K562 (cell line): ENCODE results near the gene ITPK1. TPM values are rescaled to one million over a fixed set of nuclear protein-coding genes. Genes with fewer than 3 reads are reported as not detected.

Source experiments
- ATAC-seq: fragments of 200-7000 bp; cut with Tn5 transposase; 3 replicates; pipeline ENCODE4 v1.9.1; 2020; ENCODE audit warnings: moderate library complexity
- BruUV-seq: library from RNA; stranded (reverse); fragments of 400-500 nt; replicated peaks from 2 replicates; lab custom pipeline; 2021; lab: Mats Ljungman, UMichigan
- CTCF ChIA-PET: fragments of 300-600 bp; formaldehyde crosslinking; extraction: SDS; loops from one replicate; lab custom pipeline; 2021; ENCODE audit warnings: low intra/inter-chr PET ratio; lab: Yijun Ruan, JAX
- POLR2A ChIA-PET: fragments of 300-600, 350-650 bp; sonication (Branson Sonifier 250); formaldehyde crosslinking; extraction: SDS; loops from one replicate; lab custom pipeline; 2021; ENCODE audit warnings: antibody characterized with exemption, inconsistent platforms; lab: Yijun Ruan, JAX
- DNase-seq, 4 experiments: peaks; one replicate each; pipeline versions ENCODE4 v3.0.0 to v3.0.0-alpha.2; 2011 to 2018; ENCODE audit warnings: low spot score in 3 of 4, mixed read lengths in 3 of 4; ENCODE audit errors: extremely low read depth in 1 of 4
- FAIRE-seq: peaks from 2 replicates; lab custom pipeline; 2011; peaks lifted over from hg19 to GRCh38; lab: Jason Lieb, UNC
- H2AFZ ChIP-seq: 2 replicates; pipeline ENCODE4 v1.6.0; 2011; ENCODE audit warnings: low read depth, low read length, control low read depth, inconsistent platforms
- H3K27ac ChIP-seq: fragments of 200-600 bp; 3 replicates; pipeline ENCODE4 v1.8.0; 2011; ENCODE audit warnings: low read depth, mild to moderate bottlenecking, control low read depth, inconsistent platforms, low read length, moderate library complexity, mixed read lengths; ENCODE audit errors: extremely low read depth
- H3K27me3 ChIP-seq, 2 experiments: fragments of 300-600 bp in 1 of 2; 2 replicates in 1 of 2; 3 replicates in 1 of 2; pipeline versions ENCODE4 v1.6.0 to v1.8.0; 2011; ENCODE audit warnings: inconsistent platforms in 2 of 2, low read length in 2 of 2, mild to moderate bottlenecking in 1 of 2, mixed read lengths in 1 of 2, moderate library complexity in 1 of 2; ENCODE audit not compliant: control insufficient read depth in 2 of 2, insufficient read depth in 2 of 2
- H3K36me3 ChIP-seq: fragments of 300-600 bp; 3 replicates; pipeline ENCODE4 v1.8.0; 2011; ENCODE audit warnings: mild to moderate bottlenecking, low read length, inconsistent platforms; ENCODE audit not compliant: control insufficient read depth, insufficient read depth
- H3K4me1 ChIP-seq, 2 experiments: fragments of 200-600 bp in 1 of 2; replicated peaks in 1 of 2; 2 replicates in 1 of 2; 3 replicates in 1 of 2; pipeline versions ENCODE4 v1.5.1 to v1.8.0; 2011; ENCODE audit warnings: inconsistent platforms in 2 of 2, low read length in 2 of 2, mild to moderate bottlenecking in 1 of 2, mixed read lengths in 1 of 2, moderate library complexity in 1 of 2; ENCODE audit not compliant: control insufficient read depth in 2 of 2, insufficient read depth in 2 of 2
- H3K4me2 ChIP-seq: 2 replicates; pipeline ENCODE4 v1.6.1; 2011; ENCODE audit warnings: low read length, control low read depth, inconsistent platforms, mixed read lengths; ENCODE audit not compliant: insufficient read depth
- H3K4me3 ChIP-seq: fragments of 200-600 bp; sonication (generic), shearing (Covaris generic); 2 replicates; pipeline ENCODE4 v1.5.1; 2016; ENCODE audit warnings: control low read depth, inconsistent platforms
- H3K79me2 ChIP-seq: fragments of 200-600 bp; 3 replicates; pipeline ENCODE4 v1.8.0; 2011; ENCODE audit warnings: low read length, inconsistent platforms; ENCODE audit not compliant: control insufficient read depth, insufficient read depth
- H3K9ac ChIP-seq, 2 experiments: 2 replicates each; pipeline versions ENCODE4 v1.6.0 to v1.6.1; 2011; ENCODE audit warnings: low read depth in 2 of 2, low read length in 2 of 2, control low read depth in 1 of 2, inconsistent platforms in 1 of 2, mild to moderate bottlenecking in 1 of 2, mixed read lengths in 1 of 2; ENCODE audit not compliant: insufficient read depth in 1 of 2
- H3K9me1 ChIP-seq: one replicate; pipeline ENCODE4 v1.6.0; 2011; ENCODE audit warnings: inconsistent platforms, mild to moderate bottlenecking, low read length, moderate library complexity; ENCODE audit not compliant: control insufficient read depth, insufficient read depth
- H3K9me3 ChIP-seq: replicated peaks from 2 replicates; pipeline ENCODE4 v1.5.1; 2011; ENCODE audit warnings: low read depth, low read length, inconsistent platforms; ENCODE audit not compliant: control insufficient read depth, insufficient read depth
- H4K20me1 ChIP-seq: replicated peaks from 2 replicates; pipeline ENCODE4 v1.6.1; 2011; ENCODE audit warnings: low read length, inconsistent platforms, mixed read lengths; ENCODE audit not compliant: control insufficient read depth, insufficient read depth
- ETV5 ChIP-seq: sonication (generic); formaldehyde crosslinking; IDR thresholded peaks from 2 replicates; pipeline ENCODE4 v1.4.0; 2020; ENCODE audit warnings: low read depth, mild to moderate bottlenecking, missing genetic modification reagents
- NFXL1 ChIP-seq: fragments of 450-650 bp; formaldehyde crosslinking; IDR thresholded peaks from 2 replicates; pipeline ENCODE4 v1.4.0; 2021; ENCODE audit warnings: mild to moderate bottlenecking
- ZNF224 ChIP-seq: sonication (generic); formaldehyde crosslinking; IDR thresholded peaks from 2 replicates; pipeline ENCODE4 v1.8.0; 2022; ENCODE audit warnings: mild to moderate bottlenecking, missing genetic modification reagents
- ZNF444 ChIP-seq: fragments of 250-450 bp; sonication (Bioruptor Pico); IDR thresholded peaks from 2 replicates; pipeline ENCODE4 v1.4.0; 2020; ENCODE audit warnings: mild to moderate bottlenecking, moderate library complexity
- ZNF764 ChIP-seq: fragments of 250-450 bp; sonication (Bioruptor Pico); IDR thresholded peaks from 2 replicates; pipeline ENCODE4 v1.4.0; 2020; ENCODE audit warnings: low read depth, mild to moderate bottlenecking, moderate library complexity
- WGBS: fragments of 100-300 bp; shearing (Covaris generic); methylation state at CpG from one replicate; pipeline ENCODE4 v1.1.6; 2016; ENCODE audit warnings: low coverage, mixed read lengths; ENCODE audit not compliant: insufficient coverage; ENCODE audit errors: missing lambda C conversion rate; 5-methylcytosine and 5-hydroxymethylcytosine counted together
- in situ Hi-C: fragments of 300-500 bp; cut with MboI; formaldehyde crosslinking; loops from 4 replicates; pipeline ENCODE4 v1.15.0; 2018; ENCODE audit warnings: inconsistent platforms, mixed read lengths
- intact Hi-C: fragments of 100-400 bp; cut with micrococcal nuclease; formaldehyde crosslinking; loops from 2 replicates; pipeline ENCODE4 v1.14.2; 2022
- polyA plus RNA-seq, 8 experiments: library from polyadenylated mRNA; depleted of rRNA in 4 of 8; stranded (reverse) in 5 of 8; unstranded in 3 of 8; fragments of >200 nt; fragmentation: Nextera tagmentation in 2 of 8; fragmentation: Illumina TruSeq in 1 of 8; extraction: Ambion mirVana in 2 of 8; extraction: Trizol in 1 of 8; gene quantifications; 2 replicates each; pipeline versions ENCODE4 v1.2.1 to v1.2.3, GENCODE V29; 2011 to 2014; ENCODE audit warnings: inconsistent platforms in 1 of 8, missing spikeins in 1 of 8
- total RNA-seq, 7 experiments: library from RNA; depleted of rRNA in 6 of 7; stranded (reverse); fragments of >200 nt in 6 of 7; fragmentation: Illumina TruSeq in 2 of 7; extraction: Trizol in 2 of 7; gene quantifications; 2 replicates each; pipeline versions ENCODE4 v1.2.1 to v1.2.3, GENCODE V29; 2011 to 2021; ENCODE audit warnings: low replicate concordance in 1 of 7
- TF ChIP-seq, protein P1 (sequence below): fragments of 250-450 bp; sonication (Bioruptor Pico); IDR thresholded peaks from 2 replicates; pipeline ENCODE4 v1.5.0; 2021; ENCODE audit warnings: mild to moderate bottlenecking, borderline replicate concordance

The ITPK1 gene
- total and polyA plus RNA-seq, 9 of the 15 experiments (the other 6 are each of a cell fraction or from before 2014, with no cell fraction given) = 1.2 to 39.2 (median 23.0) TPM

DNA sequence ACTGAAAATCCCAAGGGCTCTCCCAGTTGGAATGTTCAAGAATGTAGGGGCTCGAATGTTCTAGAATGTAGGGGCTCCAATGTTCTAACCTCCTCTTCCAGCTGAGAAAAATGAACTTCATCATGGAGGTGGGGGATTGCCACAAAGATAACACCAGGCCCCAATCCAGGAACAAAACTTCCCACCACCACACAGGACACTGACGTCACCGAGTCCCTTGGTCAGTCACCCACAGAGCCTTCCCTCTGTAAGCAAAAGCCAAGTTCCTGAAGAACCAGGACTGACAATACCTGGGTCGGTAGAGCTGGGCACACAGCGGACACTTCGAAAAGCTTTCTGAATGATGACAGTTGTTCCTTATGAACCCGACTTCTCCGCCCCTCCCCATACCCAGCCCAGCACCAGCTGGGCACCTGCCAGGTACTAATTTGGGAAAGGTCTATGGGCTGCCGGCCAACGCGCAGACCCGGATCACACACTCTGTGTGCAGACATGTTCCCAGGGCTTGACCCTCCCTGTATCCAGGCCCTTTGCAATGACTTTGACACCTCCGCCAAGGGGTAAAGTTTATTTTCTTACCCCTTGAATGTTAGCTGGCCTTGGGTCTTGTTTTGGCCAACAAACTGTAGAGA is 18.9 kb downstream of the ITPK1 start:
- TF ChIP-seq NFXL1 (CRISPR knock-in tag) (no peak), ETV5 (CRISPR knock-in tag) (no peak), ZNF764 (CRISPR knock-in tag) (no peak), ZNF224 (CRISPR knock-in tag) (no peak), ZNF444 (CRISPR knock-in tag) (no peak)
- TF ChIP-seq, protein P1, sequence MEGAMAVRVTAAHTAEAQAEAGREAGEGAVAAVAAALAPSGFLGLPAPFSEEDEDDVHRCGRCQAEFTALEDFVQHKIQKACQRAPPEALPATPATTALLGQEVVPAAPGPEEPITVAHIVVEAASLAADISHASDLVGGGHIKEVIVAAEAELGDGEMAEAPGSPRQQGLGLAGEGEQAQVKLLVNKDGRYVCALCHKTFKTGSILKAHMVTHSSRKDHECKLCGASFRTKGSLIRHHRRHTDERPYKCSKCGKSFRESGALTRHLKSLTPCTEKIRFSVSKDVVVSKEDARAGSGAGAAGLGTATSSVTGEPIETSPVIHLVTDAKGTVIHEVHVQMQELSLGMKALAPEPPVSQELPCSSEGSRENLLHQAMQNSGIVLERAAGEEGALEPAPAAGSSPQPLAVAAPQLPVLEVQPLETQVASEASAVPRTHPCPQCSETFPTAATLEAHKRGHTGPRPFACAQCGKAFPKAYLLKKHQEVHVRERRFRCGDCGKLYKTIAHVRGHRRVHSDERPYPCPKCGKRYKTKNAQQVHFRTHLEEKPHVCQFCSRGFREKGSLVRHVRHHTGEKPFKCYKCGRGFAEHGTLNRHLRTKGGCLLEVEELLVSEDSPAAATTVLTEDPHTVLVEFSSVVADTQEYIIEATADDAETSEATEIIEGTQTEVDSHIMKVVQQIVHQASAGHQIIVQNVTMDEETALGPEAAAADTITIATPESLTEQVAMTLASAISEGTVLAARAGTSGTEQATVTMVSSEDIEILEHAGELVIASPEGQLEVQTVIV (CRISPR knock-in tag) = no peak
- WGBS = 79% methylated on average over 7 of the region's 13 CpGs
- BruUV-seq = no TSS peak
- H3K9me3 ChIP-seq = no peaks in the 10 kb centered on the region
- H3K27me3 ChIP-seq = no peaks in the 10 kb centered on the region
- intact Hi-C loops (no loop called here), in situ Hi-C loops (no loop called here)
- ATAC-seq (no peak), FAIRE-seq (no peak), DNase-seq (no peak)
- H3K9ac ChIP-seq = no peak overlapping the region
- H3K4me3 ChIP-seq = no peak overlapping the region
- H3K4me2 ChIP-seq = no peak overlapping the region
- no peaks in the 10 kb centered on the region; the same call in 2 of the 3 replicates for H3K79me2 ChIP-seq
- ChIA-PET POLR2A (interaction anchor here (0.6 to 1.8 kb wide), 3 partner anchors 11 to 30 kb away, joined by 3 to 9 read pairs (median 3); no protein-coding TSS in a partner anchor), CTCF (no interaction called here)
- H2AFZ ChIP-seq = no peak overlapping the region
- H3K4me1 ChIP-seq = peaks cover 0 to 24% of the 10 kb centered on the region in 2 experiments; a peak in 2 of 5 replicates
- H3K36me3 ChIP-seq = no peaks in the 10 kb centered on the region
- H3K9me1 ChIP-seq = no peaks in the 10 kb centered on the region
- H4K20me1 ChIP-seq = no peaks in the 10 kb centered on the region; the same call in 1 of the 2 replicates
- no peak overlapping the region for H3K27ac ChIP-seq
